Ramos (cell line): ENCODE data around the gene CRELD2.
"Not testable (repeated sequence)": the region's sequence is repeated elsewhere in the genome, so short reads cannot be mapped to it uniquely, and the experiment has no call there.

Experiments used
- in situ Hi-C: fragments of 300-500 bp; cut with MboI; formaldehyde crosslinking; loops from one replicate; pipeline ENCODE4 v1.14.3; 2022; ENCODE audit warnings: low sequenced_read_pairs; ENCODE audit not compliant: unreplicated experiment

CRELD2 gene

GRCh38 chr22:49941507-49942316 is 23.3 kb downstream of the CRELD2 start:
- in situ Hi-C loops: no loop called here

DNA sequence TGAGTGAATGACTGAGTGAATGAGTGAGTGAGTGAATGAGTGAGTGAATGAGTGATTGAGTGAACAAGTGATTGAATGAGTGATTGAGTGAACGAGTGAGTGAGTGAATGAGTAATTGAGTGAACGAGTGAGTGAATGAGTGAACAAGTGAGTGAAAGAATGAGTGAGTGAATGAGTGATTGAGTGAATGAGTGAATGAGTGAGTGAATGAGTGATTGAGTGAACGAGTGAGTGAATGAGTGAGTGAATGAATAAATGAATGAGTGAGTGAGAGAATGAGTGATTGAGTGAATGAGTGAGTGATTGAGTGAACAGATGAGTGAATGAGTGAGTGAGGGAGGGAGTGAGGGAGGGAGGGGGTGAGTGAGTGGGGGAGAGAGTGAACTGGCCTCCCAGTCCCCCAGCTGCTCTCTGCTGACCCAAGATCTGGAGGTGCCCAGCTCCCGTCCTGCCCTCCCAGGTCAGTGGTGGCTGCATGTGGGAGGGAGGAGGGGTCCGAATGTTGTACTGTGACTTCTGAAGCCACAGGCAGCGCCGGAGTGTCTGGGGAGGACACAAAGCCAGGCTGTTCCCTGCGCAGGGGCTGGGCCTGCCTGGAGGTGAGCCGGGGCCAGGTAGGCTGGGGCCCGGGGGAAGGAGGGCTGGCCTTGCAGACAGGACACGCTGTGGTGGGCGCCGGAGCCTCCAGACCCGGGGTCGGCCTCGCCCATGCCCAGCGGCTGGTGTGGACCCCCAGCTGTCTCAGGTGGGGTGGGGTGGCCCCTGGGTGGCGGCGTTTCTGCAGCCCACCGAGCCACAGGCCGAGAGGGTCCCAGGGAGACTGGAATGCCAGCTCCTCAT is 24.4 kb downstream of the CRELD2 start:
- in situ Hi-C loops: no loop called here

DNA sequence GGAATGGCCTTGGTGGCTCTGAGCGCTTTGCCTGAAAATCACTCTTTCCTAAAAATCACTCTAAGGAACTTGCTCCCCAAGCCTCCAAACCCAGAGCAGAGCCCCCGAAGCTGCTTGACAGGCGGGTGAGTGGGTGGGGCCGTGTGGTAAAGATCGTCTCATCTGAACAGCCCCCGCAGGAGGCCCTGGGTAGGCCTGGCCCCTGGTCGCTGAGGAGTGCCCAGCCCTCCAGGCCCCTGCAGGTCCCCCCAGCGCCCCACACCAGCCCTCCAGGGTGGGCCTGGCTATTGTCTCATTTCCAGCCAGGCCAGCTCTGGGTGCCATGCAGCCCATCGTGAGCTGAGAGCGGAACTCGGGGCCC is 25.0 kb downstream of the CRELD2 start:
- in situ Hi-C loops: no loop called here

DNA sequence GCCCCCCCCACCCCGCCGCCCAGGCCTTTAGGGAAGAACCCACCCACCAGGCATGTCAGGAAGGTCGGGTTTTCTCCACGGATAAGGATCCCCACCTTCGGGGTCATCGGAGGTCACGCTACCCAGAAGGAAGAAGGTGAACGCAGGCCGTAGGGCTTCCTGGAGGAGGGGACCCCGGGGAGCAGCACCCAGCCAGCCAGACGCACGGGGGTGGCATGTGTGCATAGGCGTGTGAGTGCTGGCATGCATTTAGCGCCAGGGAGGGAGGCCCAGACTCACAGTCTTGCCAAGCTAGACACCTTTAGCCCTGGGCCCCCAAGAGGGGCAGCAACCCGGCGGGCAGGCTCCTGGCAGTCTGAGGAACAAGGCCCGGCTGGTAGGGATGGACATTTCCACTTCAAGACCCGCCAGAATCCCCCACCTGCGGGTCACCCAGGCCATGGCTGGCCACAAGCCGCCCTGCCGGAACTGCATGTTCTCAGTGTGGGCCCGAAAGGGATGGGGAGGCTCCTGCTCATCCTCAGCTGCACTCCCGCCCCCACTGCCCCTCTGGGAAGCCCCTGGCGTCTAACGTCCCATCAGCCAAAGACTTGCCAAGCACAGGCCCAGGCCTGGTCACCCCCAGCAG is 25.5 kb downstream of the CRELD2 start:
- in situ Hi-C loops: no loop called here

- in situ Hi-C loops: no loop called here
Measured at GRCh38 chr22:49944399-49944891, 26.0 kb downstream of the CRELD2 start.

- in situ Hi-C loops: not testable (repeated sequence)
Measured at GRCh38 chr22:49945042-49945794, 26.8 kb downstream of the CRELD2 start.

GRCh38 chr22:49946612-49947295 is 28.3 kb downstream of the CRELD2 start:
- in situ Hi-C loops: no loop called here

DNA sequence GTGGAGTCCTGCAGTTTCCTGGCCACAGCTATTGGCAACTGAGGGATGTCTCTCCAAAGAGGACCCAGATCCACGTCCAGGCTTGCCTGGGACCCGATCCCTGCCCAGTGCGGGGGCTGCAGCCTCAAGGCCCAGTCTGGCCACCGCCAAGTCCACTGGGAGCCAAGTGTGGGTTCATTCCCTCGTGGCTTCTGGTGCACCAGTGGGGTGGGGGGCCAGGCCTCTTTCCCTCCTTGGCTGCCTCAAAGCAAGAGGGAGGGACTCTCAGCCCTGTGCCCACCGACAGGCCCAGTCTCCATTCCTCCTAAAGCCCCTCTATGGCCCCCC is 28.8 kb downstream of the CRELD2 start:
- in situ Hi-C loops: no loop called here

DNA sequence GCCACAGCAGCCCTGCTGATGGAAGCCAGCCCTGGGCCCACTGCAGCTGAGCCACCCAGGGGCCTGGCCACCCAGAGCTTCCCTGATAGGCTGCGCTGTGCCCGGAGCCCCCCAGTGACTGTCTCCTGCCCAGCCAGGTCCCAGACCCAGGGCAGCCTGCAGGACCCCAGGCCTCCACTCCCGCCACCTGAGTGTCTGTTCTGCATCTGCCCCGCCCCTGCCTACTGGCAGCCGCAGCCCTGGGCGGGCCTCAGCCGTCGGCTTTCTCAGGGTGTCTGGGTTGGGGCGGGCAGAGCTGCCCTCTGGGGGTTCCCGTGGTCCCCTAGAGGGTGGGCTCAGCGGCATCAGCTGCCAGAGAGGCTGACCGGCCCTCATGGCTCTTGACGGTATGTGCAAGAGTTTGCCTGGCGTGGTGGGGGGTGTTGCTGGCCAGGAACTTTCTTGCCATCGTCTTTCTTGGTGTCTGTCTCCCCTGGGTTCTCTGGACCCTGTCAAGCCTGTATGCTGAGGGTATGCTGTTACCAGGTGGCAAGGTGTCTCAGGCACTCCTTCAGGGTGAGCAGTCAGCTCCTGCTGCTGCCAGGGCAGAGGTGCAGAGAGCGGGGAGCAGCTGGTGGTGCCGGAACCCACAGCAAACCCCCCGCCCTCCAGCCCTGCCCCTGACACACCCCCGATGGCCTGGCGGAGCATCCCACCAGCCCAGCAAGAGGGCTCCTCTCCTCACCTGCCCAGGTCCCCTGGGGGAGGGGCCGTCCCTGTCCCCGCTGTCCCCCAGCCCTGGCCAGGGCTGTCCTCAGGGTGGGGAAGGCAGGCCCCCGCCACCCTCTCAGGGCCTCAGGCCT is 29.9 kb downstream of the CRELD2 start:
- in situ Hi-C loops: no loop called here

DNA sequence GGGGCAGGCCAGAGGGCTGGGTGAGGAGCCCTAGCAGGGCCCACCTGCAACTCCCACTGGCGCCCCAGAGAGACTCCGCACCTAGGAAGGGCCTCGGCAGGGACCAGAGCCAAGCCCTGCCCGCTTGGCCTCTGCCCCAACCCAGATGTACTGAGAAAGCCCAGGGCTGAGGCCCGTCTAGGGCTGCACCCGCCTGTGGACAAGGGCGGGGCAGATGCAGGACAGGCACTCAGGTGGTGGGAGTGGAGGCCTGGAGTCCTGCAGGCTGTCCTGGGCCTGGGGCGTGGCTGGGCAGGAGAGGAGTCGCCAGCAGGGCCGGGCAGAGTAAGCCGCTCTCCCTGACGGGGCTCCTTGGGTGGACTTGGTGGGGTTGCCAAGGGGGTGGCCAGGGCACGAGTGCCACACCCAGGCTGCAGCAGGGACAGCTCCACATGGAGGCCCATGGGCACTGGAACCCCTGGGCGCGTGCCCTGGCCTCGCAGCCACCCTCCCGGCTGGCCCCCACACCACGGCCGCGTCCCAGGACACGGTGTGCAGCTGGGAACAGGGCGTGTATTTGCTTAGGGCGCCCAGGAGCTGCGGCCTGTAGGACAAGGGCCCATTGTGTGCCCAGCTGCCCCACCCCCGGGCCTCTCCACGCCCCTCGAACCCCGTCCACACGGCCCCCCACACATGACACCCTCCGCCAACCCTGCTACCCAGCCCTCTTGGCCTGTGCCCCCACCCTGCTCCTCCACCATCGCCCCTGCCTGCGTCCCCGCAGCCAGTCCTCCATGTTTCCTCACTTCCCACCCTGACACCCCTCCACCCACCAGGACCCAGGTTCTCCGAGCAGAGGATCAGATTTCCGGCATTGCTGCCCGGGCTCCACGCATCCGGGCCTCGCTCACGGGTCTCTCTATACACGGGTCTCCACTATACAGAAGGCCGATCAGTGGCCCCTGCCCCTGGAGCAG is 30.8 kb downstream of the CRELD2 start:
- in situ Hi-C loops: no loop called here

DNA sequence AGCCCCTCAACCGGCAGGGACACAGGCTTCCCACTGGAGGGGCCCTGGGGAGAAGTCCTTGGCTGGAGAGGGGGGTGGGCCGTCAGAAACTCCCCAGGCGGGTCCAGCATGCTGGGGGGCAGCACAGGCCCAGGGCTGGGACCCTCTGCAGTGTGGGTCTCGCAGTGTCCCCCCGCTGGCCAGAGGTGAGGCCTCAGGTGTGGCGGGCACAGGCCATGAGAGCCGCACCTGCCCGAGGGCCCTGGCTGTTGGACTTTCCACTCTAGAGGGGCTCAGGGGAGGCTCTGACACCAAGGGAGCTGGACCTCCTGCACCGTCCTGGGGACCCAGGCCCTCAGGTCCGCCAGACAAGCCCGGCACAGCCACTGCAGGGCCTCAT is 31.5 kb downstream of the CRELD2 start:
- in situ Hi-C loops: no loop called here

DNA sequence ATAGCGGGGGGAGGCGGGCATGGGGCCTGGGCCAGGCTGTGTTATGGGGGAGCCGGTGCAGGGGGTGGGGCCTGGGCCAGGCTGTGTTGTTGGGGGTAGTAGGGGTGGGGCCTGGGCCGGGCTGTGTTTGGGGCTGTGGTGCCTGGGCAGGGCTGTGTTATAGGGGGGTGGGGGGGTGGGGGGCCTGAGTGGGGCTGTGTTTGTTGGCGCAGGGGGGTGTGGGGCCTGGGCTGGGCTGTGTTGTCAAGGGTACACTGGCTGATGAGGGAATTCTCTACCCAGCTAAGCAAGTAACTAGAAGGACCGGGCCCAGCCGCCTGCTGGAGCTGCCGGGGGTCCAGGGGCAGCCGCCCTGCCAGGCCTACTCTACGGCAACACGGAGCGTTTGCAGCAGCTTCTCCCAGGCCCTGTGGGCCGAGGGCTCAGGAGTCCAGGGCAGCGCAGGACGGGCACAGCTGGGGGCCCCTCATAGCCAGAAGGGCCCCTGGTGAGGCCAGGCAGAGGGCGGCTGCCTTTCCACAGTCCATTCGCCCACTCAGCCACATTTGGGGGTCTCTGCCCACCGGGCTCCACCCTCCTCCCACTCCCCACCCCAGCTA is 32.1 kb downstream of the CRELD2 start:
- in situ Hi-C loops: no loop called here

- in situ Hi-C loops: no loop called here
Measured at GRCh38 chr22:49951000-49951677, 32.7 kb downstream of the CRELD2 start.

DNA sequence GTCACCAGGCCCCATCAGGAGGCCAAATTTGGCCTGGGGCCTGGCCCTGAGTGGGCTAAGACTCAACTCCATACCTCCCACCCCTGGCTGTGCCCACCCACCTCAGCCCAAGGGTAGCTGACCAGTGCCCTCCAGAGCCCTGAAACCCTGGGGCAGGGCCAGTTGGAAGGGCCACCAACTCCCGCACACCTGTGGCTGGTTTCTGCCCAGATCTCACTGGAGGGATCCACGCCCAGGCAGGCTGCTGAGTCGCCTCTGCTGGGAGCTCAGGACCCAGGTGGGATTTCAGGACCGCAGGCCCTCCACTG is 33.2 kb downstream of the CRELD2 start:
- in situ Hi-C loops: no loop called here

- in situ Hi-C loops: no loop called here
Measured at GRCh38 chr22:49951986-49952896, 33.8 kb downstream of the CRELD2 start.

- in situ Hi-C loops: no loop called here
Measured at GRCh38 chr22:49953027-49953679, 34.7 kb downstream of the CRELD2 start.
